Tibial nerve (tissue), 4 donors: ENCODE measurements around the gene TMEM178B.

Experiments
- EP300 ChIP-seq, 2 donors: sonication (generic); formaldehyde crosslinking; IDR thresholded peaks; one replicate each; pipeline ENCODE4 v1.6.1; 2017; ENCODE audit warnings: antibody characterized with exemption in 2 of 2, mild to moderate bottlenecking in 1 of 2
- POLR2A ChIP-seq, 2 donors: fragments of 450-650 bp; IDR thresholded peaks; one replicate each; pipeline ENCODE4 v1.6.1; 2017; ENCODE audit warnings: antibody characterized with exemption in 2 of 2, mild to moderate bottlenecking in 2 of 2, moderate library complexity in 2 of 2
- TF ChIP-seq, protein P1 (sequence below), 5 experiments: fragments of 200-600 bp in 3 of 5; fragments of 450-650 bp in 2 of 5; sonication (generic) in 3 of 5; IDR thresholded peaks; one replicate each; pipeline ENCODE4 v1.5.1; 2016 to 2019; ENCODE audit warnings: antibody characterized with exemption in 5 of 5, mild to moderate bottlenecking in 3 of 5, moderate library complexity in 2 of 5

GRCh38 chr7:141231018-141231792 is 157.3 kb downstream of the TMEM178B start:
- TF ChIP-seq, protein P1, sequence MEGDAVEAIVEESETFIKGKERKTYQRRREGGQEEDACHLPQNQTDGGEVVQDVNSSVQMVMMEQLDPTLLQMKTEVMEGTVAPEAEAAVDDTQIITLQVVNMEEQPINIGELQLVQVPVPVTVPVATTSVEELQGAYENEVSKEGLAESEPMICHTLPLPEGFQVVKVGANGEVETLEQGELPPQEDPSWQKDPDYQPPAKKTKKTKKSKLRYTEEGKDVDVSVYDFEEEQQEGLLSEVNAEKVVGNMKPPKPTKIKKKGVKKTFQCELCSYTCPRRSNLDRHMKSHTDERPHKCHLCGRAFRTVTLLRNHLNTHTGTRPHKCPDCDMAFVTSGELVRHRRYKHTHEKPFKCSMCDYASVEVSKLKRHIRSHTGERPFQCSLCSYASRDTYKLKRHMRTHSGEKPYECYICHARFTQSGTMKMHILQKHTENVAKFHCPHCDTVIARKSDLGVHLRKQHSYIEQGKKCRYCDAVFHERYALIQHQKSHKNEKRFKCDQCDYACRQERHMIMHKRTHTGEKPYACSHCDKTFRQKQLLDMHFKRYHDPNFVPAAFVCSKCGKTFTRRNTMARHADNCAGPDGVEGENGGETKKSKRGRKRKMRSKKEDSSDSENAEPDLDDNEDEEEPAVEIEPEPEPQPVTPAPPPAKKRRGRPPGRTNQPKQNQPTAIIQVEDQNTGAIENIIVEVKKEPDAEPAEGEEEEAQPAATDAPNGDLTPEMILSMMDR (IDR thresholded peaks at IDR 0.05), result peak in 1 of 5 experiments; percentile 12
- TF ChIP-seq EP300 (IDR thresholded peaks at IDR 0.05), result no peak
- no peak for TF ChIP-seq POLR2A (IDR thresholded peaks at IDR 0.05)
